WTC11 (cell line): ENCODE measurements around the gene TGFBR2.

Source experiments
- ETV6 ChIP-seq: sonication (generic); formaldehyde crosslinking; IDR thresholded peaks from 2 replicates; pipeline ENCODE4 v1.8.1; 2022; ENCODE audit warnings: mild to moderate bottlenecking, missing genetic modification reagents
- ZNF671 ChIP-seq: fragments of 250-450 bp; sonication (Bioruptor Pico); IDR thresholded peaks from 2 replicates; pipeline ENCODE4 v1.8.0; 2021; ENCODE audit warnings: mild to moderate bottlenecking
- TF ChIP-seq, protein P1 (sequence below): fragments of 200-600 bp; IDR thresholded peaks from 2 replicates; pipeline ENCODE4 v1.8.0; 2022; ENCODE audit warnings: antibody characterized with exemption

DNA sequence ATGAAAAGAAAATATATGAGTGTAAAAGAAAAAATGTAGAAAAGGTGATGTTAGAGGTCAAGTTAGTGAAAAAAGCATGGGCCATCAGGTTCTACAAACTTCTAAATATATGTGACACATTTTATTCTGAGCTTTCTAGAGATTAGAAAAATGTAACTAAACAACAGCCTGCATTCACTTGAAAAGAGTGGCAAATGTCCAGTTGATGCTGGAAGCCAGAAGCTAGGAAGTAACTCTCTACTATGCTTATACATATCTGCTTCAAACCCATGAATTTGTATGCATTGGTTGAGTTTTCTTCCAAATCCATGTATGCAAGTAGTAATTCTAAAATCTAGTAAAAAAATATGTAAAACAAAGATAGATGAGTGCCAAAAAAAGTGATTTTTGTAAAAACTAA lies 123.5 kb downstream of the TGFBR2 start:
- no peak for TF ChIP-seq ZNF671 (CRISPR knock-in tag)
- TF ChIP-seq, protein P1, sequence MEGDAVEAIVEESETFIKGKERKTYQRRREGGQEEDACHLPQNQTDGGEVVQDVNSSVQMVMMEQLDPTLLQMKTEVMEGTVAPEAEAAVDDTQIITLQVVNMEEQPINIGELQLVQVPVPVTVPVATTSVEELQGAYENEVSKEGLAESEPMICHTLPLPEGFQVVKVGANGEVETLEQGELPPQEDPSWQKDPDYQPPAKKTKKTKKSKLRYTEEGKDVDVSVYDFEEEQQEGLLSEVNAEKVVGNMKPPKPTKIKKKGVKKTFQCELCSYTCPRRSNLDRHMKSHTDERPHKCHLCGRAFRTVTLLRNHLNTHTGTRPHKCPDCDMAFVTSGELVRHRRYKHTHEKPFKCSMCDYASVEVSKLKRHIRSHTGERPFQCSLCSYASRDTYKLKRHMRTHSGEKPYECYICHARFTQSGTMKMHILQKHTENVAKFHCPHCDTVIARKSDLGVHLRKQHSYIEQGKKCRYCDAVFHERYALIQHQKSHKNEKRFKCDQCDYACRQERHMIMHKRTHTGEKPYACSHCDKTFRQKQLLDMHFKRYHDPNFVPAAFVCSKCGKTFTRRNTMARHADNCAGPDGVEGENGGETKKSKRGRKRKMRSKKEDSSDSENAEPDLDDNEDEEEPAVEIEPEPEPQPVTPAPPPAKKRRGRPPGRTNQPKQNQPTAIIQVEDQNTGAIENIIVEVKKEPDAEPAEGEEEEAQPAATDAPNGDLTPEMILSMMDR = no peak
- no peak for TF ChIP-seq ETV6 (CRISPR knock-in tag)
